Effector memory CD8-positive, alpha-beta T cell (primary cell): ENCODE measurements around the gene RNF34.

Experiments used
- ATAC-seq: fragments of 150-1000 bp; cut with Tn5 transposase; replicated peaks from 2 replicates; pipeline ENCODE4 v1.10.0; 2021; ENCODE audit warnings: mild to moderate bottlenecking, moderate library complexity
- DNase-seq, 3 experiments: peaks; one replicate each; pipeline ENCODE4 v3.0.0; 2021
- H3K27ac Mint-ChIP-seq, 2 donors: one replicate each; pipeline ENCODE4 v1.8.0; 2022; ENCODE audit warnings: mild to moderate bottlenecking in 2 of 2, mixed read lengths in 2 of 2, moderate library complexity in 2 of 2
- H3K27me3 Mint-ChIP-seq, 2 donors: one replicate each; pipeline ENCODE4 v1.8.0; 2022; ENCODE audit warnings: mixed read lengths in 2 of 2
- H3K36me3 Mint-ChIP-seq: one replicate; pipeline ENCODE4 v1.8.0; 2022; ENCODE audit warnings: mild to moderate bottlenecking, moderate library complexity, mixed read lengths; ENCODE audit not compliant: insufficient read depth
- H3K4me1 Mint-ChIP-seq, 2 donors: one replicate each; pipeline ENCODE4 v1.8.0; 2022; ENCODE audit warnings: low read depth in 2 of 2, mixed read lengths in 2 of 2
- H3K4me3 Mint-ChIP-seq, 2 donors: one replicate each; pipeline ENCODE4 v1.8.0; 2022; ENCODE audit warnings: mild to moderate bottlenecking in 2 of 2, mixed read lengths in 2 of 2, moderate library complexity in 2 of 2
- H3K9me3 Mint-ChIP-seq, 2 donors: one replicate each; pipeline ENCODE4 v1.8.0; 2022; ENCODE audit warnings: mixed read lengths in 2 of 2

RNF34 gene

DNA sequence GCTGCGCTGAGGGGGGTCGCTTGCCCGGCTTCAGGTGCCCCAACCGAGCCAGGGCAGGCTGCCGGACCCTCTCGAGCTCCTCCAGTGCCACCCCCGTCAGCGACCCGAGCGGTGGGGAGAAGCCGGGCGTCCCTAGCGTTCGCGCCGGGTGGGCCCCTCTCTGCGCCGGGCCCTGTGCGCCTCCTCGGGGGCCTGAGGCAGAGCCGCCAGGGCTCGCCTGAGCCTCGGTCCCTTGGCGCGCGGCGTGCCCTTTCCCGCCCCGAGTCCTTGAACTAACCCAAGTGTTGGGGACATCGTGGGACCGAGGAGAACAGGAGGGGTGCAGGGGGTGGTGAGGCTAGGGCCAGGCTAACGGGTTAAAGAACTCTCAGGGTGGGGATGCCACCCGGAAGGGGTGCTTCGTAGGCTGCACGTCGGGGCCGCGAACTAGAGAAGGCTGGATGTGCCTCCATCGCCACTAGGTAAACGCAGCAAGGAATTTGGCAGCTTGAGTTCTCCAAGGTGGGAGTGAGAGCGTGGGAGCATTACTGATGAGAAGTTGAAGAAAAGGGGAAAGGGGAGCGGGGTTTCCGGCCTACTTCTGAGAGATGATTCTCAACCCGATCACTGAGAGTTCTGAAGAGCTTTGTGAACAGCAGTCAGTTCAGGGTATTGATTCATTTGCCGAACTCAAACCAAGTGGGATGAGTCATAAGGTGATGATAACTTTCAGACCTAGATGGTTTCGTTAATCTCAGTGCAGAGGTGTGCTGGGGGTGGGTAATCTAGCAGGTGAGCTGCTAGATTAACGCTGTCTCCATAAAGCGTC lies 618 bp downstream of the RNF34 start:
- ATAC-seq, result peak; percentile 38
- no peaks in the 10 kb centered on the region for H3K27me3 Mint-ChIP-seq
- H3K4me3 Mint-ChIP-seq, result peak overlapping the region; percentile 81 to 87
- peaks cover 50% of the 10 kb centered on the region for H3K36me3 Mint-ChIP-seq
- peaks cover 23 to 31% of the 10 kb centered on the region in 2 donors for H3K4me1 Mint-ChIP-seq
- H3K9me3 Mint-ChIP-seq, result no peaks in the 10 kb centered on the region
- peak; percentile 30 to 62 (median 44) for DNase-seq
- H3K27ac Mint-ChIP-seq, result peak overlapping the region; percentile 89 to 97

DNA sequence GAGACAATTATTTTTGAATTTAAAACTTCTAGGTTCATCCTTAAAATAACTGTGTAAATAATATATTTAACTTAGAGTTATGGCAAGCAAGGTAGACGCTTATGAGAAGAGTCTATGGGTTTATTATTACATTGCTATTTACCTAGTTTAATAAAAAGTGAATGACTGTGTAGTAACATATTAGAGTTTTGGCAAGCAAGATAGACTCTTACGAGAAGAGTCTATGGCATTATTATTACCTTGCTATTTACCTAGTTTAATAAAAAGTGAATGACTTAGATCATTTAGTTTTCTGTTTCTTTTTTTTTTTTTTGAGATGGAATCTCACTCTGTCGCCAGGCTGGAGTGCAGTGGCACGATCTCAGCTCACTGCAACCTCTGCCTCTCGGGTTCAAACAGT lies 3.8 kb downstream of the RNF34 start:
- Mint-ChIP-seq H3K27me3 (no peaks in the 10 kb centered on the region), H3K4me3 (no peak overlapping the region), H3K4me1 (peaks cover 34 to 37% of the 10 kb centered on the region in 2 donors), H3K9me3 (no peaks in the 10 kb centered on the region), H3K36me3 (peaks cover 68% of the 10 kb centered on the region), H3K27ac (peak overlapping the region in 1 of 2 donors; percentile 35)
- no peak for DNase-seq
- no peak for ATAC-seq

DNA sequence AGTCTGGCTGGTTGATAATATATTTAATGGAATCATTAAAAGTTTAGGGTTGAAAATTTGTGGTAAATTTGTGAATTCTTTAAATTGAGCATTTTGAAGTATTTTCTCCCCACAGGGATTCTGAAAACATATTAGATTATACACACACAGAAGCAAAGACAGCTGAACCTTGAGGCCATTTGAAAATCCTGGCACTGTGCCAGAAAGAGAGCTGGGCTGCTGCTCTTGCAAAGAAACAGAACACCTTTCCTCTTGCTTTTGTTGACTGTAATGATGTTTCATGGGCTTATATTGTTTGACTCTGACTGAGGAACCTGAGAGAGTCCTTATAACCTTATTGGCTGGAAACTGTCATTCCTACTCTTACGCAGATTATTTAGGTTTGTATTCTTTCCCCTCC lies 4.8 kb downstream of the RNF34 start:
- Mint-ChIP-seq H3K27me3 (no peaks in the 10 kb centered on the region), H3K4me1 (peaks cover 30 to 34% of the 10 kb centered on the region in 2 donors), H3K36me3 (peaks cover 68% of the 10 kb centered on the region), H3K4me3 (no peak overlapping the region), H3K27ac (peak overlapping the region; percentile 10 to 75), H3K9me3 (no peaks in the 10 kb centered on the region)
- ATAC-seq (no peak), DNase-seq (no peak)

DNA sequence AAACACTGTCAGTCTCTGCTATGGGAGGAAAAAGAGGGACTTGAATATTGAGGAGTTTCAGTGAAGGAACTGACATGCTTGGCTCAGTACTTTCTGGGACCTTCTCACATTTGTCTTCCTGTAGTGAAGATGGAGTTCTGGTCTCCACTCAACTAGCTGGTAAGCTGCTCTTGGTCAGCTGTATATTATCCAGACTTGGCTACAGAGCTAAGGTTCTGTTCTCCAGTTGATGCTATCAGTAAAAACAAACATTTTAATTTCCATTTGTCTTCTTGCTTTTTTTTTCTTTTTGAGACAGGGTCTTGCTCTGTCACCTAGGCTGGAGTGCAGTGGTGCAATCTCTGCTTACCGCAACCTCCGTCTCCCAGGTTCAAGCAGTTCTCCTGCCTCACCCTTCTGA lies 5.3 kb downstream of the RNF34 start:
- DNase-seq (no peak), ATAC-seq (no peak)
- no peaks in the 10 kb centered on the region for H3K27me3 Mint-ChIP-seq
- peak overlapping the region in 1 of 2 donors; percentile 10 for H3K27ac Mint-ChIP-seq
- peaks cover 67% of the 10 kb centered on the region for H3K36me3 Mint-ChIP-seq
- H3K9me3 Mint-ChIP-seq, result no peaks in the 10 kb centered on the region
- H3K4me1 Mint-ChIP-seq, result peaks cover 29 to 34% of the 10 kb centered on the region in 2 donors
- H3K4me3 Mint-ChIP-seq, result no peak overlapping the region

DNA sequence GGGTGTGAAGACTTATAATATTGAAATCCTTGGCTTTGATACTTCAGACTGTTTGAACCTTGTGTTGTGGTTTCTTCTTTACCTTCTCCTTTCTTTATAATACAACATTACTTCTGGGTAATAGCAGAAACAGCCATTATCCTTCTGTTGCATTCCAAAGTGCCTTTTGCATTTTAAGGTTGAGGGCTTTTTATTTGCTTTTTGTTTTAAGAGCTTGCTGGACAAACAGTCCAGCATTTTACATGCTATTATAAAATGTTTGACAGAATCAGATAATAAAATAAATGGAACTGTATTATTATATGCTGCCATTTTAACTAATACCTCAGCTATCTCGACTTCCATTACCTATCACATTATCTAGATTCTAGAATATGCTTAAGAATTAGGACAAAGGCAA lies 14.0 kb downstream of the RNF34 start:
- no peaks in the 10 kb centered on the region for H3K9me3 Mint-ChIP-seq
- no peak for ATAC-seq
- peaks cover 71% of the 10 kb centered on the region for H3K36me3 Mint-ChIP-seq
- H3K27me3 Mint-ChIP-seq, result no peaks in the 10 kb centered on the region
- H3K4me3 Mint-ChIP-seq, result no peak overlapping the region
- no peak overlapping the region for H3K27ac Mint-ChIP-seq
- no peak for DNase-seq
- H3K4me1 Mint-ChIP-seq, result peaks cover 2 to 18% of the 10 kb centered on the region in 2 donors

DNA sequence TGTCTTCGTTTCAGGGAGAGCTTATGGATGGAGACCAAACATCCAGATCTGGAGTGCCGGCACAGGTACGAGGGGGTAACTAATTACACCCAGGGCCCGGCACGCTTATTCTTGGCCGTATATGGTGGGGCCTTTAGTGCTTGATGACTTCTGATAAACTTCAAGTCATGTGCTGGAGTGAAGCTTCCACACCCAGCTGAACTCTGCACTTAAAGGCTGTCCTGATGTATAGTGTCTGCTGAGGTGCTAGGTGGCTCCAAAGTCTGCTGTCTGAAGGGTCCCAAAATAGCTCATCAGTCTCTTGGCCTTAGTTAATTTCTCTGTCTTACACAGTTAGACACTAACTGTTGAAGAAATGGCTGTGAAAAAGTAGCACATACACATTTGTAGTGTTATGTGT lies 17.9 kb downstream of the RNF34 start:
- Mint-ChIP-seq H3K9me3 (no peaks in the 10 kb centered on the region), H3K36me3 (peaks cover 84% of the 10 kb centered on the region), H3K27ac (peak overlapping the region in 1 of 2 donors; percentile 49), H3K4me1 (peaks cover 0 to 19% of the 10 kb centered on the region in 2 donors), H3K27me3 (no peaks in the 10 kb centered on the region), H3K4me3 (no peak overlapping the region)
- no peak for DNase-seq
- ATAC-seq, result no peak

DNA sequence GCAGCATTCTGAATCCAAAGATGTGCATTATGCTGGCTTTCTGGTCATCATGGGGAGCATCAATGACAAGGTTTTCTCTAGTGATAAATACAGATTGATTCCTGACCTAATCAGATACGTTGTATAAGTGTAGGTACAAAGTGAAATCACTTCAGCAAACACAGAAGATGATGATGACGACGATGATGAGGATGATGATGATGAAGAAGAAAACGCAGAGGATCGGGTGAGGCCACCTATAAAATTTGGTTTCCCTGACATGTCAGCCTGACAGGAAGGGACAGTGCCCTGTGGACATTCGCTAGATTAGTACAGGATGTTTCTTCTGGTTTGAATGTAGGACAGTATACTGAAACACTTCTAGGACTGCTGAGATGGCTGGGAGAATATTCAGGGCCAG lies 20.2 kb downstream of the RNF34 start:
- Mint-ChIP-seq H3K4me1 (peaks cover 0 to 19% of the 10 kb centered on the region in 2 donors), H3K4me3 (no peak overlapping the region), H3K27ac (peak overlapping the region in 1 of 2 donors; percentile 10), H3K9me3 (no peaks in the 10 kb centered on the region), H3K36me3 (peaks cover 90% of the 10 kb centered on the region), H3K27me3 (no peaks in the 10 kb centered on the region)
- ATAC-seq (no peak), DNase-seq (no peak)

DNA sequence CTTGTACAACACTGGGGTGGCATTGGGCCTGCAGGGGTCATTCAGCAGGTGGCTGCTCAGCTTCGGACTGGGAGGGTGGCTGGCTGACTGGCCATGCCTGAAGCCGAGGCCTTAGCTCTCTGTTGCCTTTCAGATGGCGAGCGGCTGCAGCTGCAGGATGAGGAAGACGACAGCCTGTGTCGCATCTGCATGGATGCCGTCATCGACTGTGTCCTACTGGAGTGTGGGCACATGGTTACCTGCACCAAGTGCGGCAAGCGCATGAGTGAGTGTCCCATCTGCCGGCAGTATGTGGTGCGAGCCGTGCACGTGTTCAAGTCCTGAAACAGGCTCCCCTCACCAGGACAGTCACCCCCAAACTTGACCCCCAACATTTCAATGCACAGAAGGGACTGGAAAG lies 23.3 kb downstream of the RNF34 start:
- no peak overlapping the region for H3K27ac Mint-ChIP-seq

DNA sequence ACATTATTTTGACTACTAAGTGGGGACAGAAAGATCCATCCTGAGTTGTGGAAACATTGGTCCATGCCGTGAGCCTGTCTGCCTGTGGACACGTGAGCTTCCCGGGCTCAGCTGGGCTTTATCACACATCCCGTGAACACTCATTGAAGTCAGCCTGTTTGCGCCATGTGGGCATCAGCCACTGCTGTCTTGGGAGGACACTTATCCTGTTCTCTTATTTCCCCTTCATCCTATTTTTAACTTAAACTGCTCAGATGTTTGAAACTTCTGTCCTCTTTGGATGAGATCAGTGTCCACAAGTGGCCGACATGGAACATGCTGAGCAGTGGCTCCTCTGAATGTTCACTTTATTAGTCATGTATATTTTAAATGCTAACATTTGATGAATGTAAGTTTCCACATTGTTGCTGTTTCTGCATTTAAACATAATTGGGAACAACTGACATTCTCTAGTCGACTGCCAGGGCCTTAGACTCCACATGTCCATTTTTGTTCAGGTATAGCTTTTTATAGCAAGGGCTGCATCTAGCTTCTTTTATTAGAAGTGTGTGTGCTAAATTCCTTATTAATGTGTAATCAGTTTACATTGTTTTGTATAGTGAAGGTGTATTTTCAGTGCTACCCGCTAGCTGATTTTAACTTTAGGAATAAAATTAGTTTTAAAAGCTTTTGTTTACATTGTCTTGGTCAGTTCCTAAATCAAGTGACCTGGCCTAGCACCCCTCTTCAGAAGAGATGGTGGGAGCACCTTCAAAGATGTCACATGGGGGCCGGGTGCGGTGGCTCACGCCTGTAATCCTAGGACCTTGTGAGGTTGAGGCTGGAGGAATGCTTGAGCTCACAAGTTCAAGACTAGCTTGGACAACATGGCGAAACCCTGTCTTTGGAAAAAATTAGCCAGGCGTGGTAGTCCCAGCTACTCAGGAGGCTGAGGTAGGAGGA lies 24.0 kb downstream of the RNF34 start:
- DNase-seq (no peak), ATAC-seq (no peak)
- peaks cover 95% of the 10 kb centered on the region for H3K36me3 Mint-ChIP-seq
- peaks cover 0 to 9% of the 10 kb centered on the region in 2 donors for H3K4me1 Mint-ChIP-seq
- H3K27me3 Mint-ChIP-seq, result no peaks in the 10 kb centered on the region
- no peak overlapping the region for H3K4me3 Mint-ChIP-seq
- no peaks in the 10 kb centered on the region for H3K9me3 Mint-ChIP-seq
- H3K27ac Mint-ChIP-seq, result no peak overlapping the region

More for the DNA sequence above, 23.3 kb downstream of the RNF34 start:
- ATAC-seq (no peak), DNase-seq (no peak)
- Mint-ChIP-seq H3K9me3 (no peaks in the 10 kb centered on the region), H3K36me3 (peaks cover 94% of the 10 kb centered on the region), H3K4me3 (no peak overlapping the region), H3K27me3 (no peaks in the 10 kb centered on the region), H3K4me1 (peaks cover 0 to 9% of the 10 kb centered on the region in 2 donors)

DNA sequence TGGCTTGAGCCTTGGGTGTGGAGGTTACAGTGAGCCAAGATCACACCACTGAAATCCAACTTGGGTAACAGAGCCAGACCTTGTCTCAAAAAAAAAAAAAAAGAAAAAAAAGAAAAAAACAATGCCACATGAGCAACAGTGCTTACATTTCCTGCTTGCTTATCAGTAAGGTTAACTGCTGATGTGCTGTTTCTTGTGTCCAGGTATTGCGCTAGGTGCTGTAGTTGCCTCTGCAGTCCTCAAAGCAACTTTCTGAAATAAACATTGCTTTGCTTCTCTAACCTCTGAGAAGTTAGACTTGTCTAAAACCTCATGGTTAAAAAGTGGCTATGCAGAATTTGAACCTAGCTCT lies 24.7 kb downstream of the RNF34 start:
- no peak overlapping the region for H3K27ac Mint-ChIP-seq
- no peaks in the 10 kb centered on the region for H3K9me3 Mint-ChIP-seq
- DNase-seq, result no peak
- no peak overlapping the region for H3K4me3 Mint-ChIP-seq
- ATAC-seq, result no peak
- H3K36me3 Mint-ChIP-seq, result peaks cover 95% of the 10 kb centered on the region
- peaks cover 0 to 12% of the 10 kb centered on the region in 2 donors for H3K4me1 Mint-ChIP-seq
- H3K27me3 Mint-ChIP-seq, result no peaks in the 10 kb centered on the region

DNA sequence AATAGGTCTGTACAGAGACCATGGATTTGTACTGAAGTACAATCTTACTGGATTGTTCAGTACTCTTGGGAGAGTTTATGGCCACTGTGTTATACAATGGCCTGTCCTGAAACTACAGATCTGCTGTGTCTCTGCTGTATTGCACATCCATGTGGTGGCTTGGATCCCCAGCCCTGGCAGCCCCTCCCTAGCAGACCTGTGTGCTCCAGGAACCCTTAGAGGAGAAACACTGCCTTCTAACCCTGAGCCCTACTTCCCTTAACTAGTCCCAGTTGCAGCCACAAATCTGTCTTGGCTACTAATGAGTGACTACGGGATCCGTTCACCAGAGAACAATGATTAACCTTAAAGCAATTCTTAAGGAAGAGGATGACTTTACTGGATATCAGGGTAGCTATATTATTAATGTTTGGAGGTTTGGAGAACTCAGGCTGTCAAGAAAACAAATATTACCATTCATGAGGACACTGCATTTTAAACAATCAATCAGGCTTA lies 27.7 kb downstream of the RNF34 start:
- ATAC-seq, result no peak
- peaks cover 0 to 15% of the 10 kb centered on the region in 2 donors for H3K4me1 Mint-ChIP-seq
- peak overlapping the region; percentile 19 to 29 for H3K27ac Mint-ChIP-seq

DNA sequence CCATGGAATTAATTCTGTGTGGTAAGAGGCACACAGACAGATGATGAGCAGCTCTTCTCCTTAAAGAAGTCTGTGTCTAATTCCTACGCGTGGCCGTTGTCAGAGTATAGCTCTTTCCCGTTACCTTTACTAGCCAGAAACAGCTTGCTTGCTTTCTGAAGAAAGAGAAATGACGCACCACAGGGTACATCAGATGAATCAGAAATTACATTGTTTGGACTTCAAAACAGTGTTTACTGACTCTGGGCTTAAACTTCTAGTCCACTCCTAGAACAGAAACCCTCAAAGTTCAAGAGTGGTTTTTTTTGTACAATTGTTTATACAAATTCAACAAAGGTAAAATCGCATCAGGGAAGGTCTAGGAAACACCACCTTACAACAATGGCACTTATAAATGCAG lies 29.0 kb downstream of the RNF34 start:
- H3K9me3 Mint-ChIP-seq, result no peaks in the 10 kb centered on the region
- H3K36me3 Mint-ChIP-seq, result peaks cover 94% of the 10 kb centered on the region
- DNase-seq, result no peak

More for the DNA sequence above, 27.7 kb downstream of the RNF34 start:
- Mint-ChIP-seq H3K9me3 (no peaks in the 10 kb centered on the region), H3K27me3 (no peaks in the 10 kb centered on the region), H3K36me3 (peaks cover 97% of the 10 kb centered on the region), H3K4me3 (no peak overlapping the region)
- no peak for DNase-seq

DNA sequence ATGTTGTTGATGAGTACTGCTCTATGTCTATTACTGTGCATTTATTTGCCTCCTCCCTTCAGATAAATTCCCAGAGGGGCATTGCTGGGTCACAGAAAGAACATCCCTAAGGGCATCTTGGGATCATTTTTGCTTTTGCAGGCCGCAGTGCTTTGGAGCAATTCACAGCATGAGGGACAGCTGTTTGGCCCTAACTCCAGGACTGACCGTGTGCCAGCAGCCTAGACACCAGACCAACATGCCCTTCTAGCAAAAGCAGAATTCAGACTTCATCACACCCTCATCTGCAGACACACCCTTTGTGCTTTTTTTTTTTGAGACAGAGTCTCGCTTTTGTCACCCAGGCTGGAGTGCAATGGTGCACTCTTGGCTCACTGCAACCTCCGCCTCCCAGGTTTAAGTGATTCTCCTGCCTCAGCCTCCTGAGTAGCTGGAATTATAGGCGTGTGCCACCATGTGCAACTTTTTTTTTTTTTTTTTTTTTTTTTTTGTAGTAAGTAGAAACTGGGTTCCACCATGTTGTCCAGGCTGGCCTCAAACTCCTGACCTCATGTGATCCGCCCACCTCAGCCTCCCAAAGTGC lies 31.0 kb downstream of the RNF34 start:
- Mint-ChIP-seq H3K27me3 (no peaks in the 10 kb centered on the region), H3K27ac (peak overlapping the region in 1 of 2 donors; percentile 8), H3K36me3 (peaks cover 84% of the 10 kb centered on the region), H3K4me1 (peaks cover 0 to 20% of the 10 kb centered on the region in 2 donors), H3K4me3 (no peak overlapping the region), H3K9me3 (no peaks in the 10 kb centered on the region)
- DNase-seq (no peak), ATAC-seq (no peak)

More for the DNA sequence above, 29.0 kb downstream of the RNF34 start:
- H3K4me1 Mint-ChIP-seq, result peaks cover 0 to 15% of the 10 kb centered on the region in 2 donors
- H3K27ac Mint-ChIP-seq, result peak overlapping the region in 1 of 2 donors; percentile 29
- H3K27me3 Mint-ChIP-seq, result no peaks in the 10 kb centered on the region
- ATAC-seq, result no peak
- no peak overlapping the region for H3K4me3 Mint-ChIP-seq
